PFSK-1 (cell line): ENCODE measurements around the gene DNAH17.

Experiments used
- FOXP2 ChIP-seq: optimal IDR thresholded peaks from 2 replicates; pipeline ENCODE3; 2011; ENCODE audit warnings: borderline replicate concordance, control low read depth, inconsistent platforms; ENCODE audit not compliant: insufficient read depth; ENCODE audit errors: extremely low read length, extremely low read depth
- POLR2AphosphoS5 ChIP-seq: IDR thresholded peaks from 2 replicates; pipeline ENCODE4 v1.6.1; 2012; ENCODE audit warnings: low read depth, mild to moderate bottlenecking, control low read depth, low read length, moderate library complexity
- REST ChIP-seq, 2 experiments: IDR thresholded peaks; 2 replicates each; pipeline versions ENCODE4 v1.6.1 to v1.8.0; 2011 to 2012; ENCODE audit warnings: low read depth in 2 of 2, low read length in 2 of 2, control low read depth in 1 of 2, inconsistent platforms in 1 of 2, mild to moderate bottlenecking in 1 of 2, moderate library complexity in 1 of 2; ENCODE audit not compliant: insufficient read depth in 1 of 2
- SIN3A ChIP-seq: IDR thresholded peaks from 2 replicates; pipeline ENCODE4 v1.6.1; 2012; ENCODE audit warnings: mild to moderate bottlenecking, low read length, moderate library complexity, borderline replicate concordance; ENCODE audit not compliant: insufficient read depth
- TAF1 ChIP-seq: IDR thresholded peaks from 2 replicates; pipeline ENCODE4 v1.6.1; 2012; ENCODE audit warnings: low read length, control low read depth, borderline replicate concordance; ENCODE audit not compliant: insufficient read depth

The DNAH17 gene

DNA sequence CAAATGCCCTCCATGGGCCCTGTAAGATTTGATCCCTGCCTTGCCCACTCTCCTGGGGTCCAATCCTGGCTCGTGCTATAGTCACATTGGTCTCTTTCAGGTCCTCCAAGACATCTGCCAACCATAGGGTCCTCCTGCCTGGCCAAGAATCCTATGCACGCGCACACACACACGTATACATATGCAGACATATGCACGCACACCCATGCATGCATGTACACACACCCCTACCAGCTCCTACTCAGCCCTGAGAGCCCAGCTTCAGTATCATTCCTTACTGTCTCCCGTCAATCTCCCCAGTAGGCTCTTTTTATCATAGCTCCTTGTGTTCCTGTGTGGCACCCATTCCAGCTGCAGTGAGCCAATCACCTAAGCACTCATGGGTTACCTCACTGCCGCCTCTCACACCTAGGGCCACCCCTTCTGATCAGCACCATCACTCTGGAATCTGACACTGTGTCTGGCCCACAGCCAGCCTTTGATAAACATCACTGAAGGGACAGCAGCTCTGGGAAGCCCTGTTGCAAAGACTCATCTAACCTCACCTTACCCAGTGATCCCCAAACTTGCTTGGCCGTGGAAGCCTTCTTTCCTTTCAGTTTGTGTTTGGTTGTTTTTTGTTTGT, 7.9 kb upstream of the DNAH17 start:
- TF ChIP-seq SIN3A (no peak), POLR2AphosphoS5 (no peak), FOXP2 (no peak), TAF1 (no peak), REST (IDR thresholded peaks at IDR 0.05; ENCODE audit: insufficient read depth in 1 of 2, low read depth in 2 of 2, low read length in 2 of 2) (no peak)

DNA sequence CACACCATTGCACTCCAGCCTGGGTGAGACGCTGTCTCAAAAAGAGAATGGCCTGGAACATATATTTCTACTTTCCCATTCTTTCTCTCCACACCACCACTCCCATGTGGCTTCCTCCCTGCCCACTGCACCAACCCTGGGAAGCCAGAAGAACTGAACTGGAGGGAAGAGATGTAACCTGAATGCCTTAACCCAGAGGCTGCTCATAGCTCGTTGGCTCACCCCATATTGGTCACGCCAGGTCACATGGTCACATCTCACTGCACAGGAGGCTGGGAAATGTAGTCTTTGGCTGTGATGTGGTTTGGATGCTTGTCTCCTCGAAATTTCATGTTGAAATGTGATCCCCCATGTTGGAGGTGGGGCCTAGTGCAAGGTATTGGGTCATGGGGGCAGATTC, 5.9 kb upstream of the DNAH17 start:
- no peak for TF ChIP-seq TAF1
- no peak for TF ChIP-seq POLR2AphosphoS5
- TF ChIP-seq FOXP2, result no peak
- TF ChIP-seq SIN3A, result no peak
- TF ChIP-seq REST (IDR thresholded peaks at IDR 0.05; ENCODE audit: insufficient read depth in 1 of 2, low read depth in 2 of 2, low read length in 2 of 2), result no peak

GRCh38 chr17:78581304-78581703, 4.1 kb upstream of the DNAH17 start:
- TF ChIP-seq SIN3A (no peak), FOXP2 (no peak), POLR2AphosphoS5 (no peak), TAF1 (no peak), REST (IDR thresholded peaks at IDR 0.05; ENCODE audit: insufficient read depth in 1 of 2, low read depth in 2 of 2, low read length in 2 of 2) (no peak)

DNA sequence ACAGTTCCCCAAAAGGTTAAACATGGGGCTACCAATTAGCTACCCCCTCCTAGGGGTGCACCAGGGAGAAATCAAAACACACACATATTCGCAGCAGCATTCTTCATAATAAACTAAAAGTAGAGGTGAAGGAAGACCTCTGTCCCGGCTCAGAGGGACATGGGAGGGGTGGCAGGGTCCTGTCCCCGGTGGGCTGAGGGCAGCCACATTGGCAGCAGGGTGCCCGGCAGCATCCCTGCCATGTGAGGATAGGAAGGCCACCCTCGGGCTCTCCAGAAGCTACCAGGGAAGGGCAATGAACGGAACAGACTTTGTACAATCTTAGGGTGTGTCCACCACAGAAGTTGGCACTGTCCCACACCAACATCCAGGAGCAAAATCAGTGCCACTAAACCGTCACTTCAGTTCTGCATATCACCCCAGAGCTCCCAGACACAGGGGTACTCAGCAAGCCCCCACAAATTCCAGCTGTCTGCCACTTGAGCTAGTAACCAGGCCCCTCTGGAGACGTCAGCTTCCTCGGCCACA, 3.1 kb upstream of the DNAH17 start:
- no peak for TF ChIP-seq SIN3A
- no peak for TF ChIP-seq FOXP2
- no peak for TF ChIP-seq POLR2AphosphoS5
- TF ChIP-seq REST (IDR thresholded peaks at IDR 0.05; ENCODE audit: insufficient read depth in 1 of 2, low read depth in 2 of 2, low read length in 2 of 2), result no peak
- TF ChIP-seq TAF1, result no peak

DNA sequence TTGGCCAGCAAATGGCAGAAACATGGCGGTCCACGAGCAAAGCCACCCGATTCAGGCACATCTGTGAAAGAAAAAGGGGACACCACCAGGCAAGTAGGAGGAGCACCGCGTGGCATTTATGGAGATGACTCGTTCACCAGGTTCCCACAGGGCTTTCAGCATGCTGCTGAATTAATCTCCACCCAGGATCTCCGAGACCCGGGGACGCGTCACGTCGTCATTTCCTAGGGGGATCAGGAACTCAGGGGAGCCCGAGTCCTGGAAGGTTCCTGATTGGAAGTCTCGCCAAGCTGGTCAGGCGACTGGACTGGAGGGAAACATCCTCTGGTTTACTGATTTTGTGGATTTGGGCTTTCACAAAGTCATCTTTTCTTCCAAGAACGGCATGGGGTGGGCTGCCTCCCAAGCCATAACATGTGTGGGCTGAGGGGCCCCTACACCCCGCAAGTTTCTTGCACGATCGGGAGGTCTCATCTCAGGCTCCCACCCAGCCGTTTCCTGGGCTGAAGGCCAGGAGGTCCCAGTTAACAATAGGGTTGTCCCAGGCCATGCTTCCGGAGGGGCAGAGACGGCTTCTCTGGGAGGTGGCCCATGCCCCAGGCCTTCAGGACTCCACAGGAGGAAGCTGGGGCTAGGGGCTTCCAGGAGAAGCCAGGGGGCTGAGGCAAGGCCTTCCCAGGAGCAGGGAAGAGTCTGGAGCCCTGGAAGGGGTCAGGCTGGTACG, 645 bp downstream of the DNAH17 start:
- TF ChIP-seq REST (IDR thresholded peaks at IDR 0.05; ENCODE audit: insufficient read depth in 1 of 2, low read depth in 2 of 2, low read length in 2 of 2) (no peak), POLR2AphosphoS5 (no peak), TAF1 (no peak), FOXP2 (no peak), SIN3A (no peak)
